ENCODE data around the gene TMX4. TPM values are rescaled to one million over a fixed set of nuclear protein-coding genes. Genes with fewer than 3 reads are reported as not detected.

Gene TMX4
- total and polyA plus RNA-seq, 2 of the 8 experiments (the other 6 are each of a cell fraction or from before 2014, with no cell fraction given), result 2.1 to 7.8 TPM

GRCh38 chr20:7933346-7933745 lies 86.2 kb downstream of the TMX4 start:
- Histone ChIP-seq H3K56ac (replicated peaks; ENCODE audit: insufficient read length, low read depth, low read length) (no peak overlapping the region), H2BK120ac (replicated peaks; ENCODE audit: low read depth, low read length) (no peak overlapping the region), H2BK12ac (ENCODE audit: low read depth, low read length) (no peak overlapping the region), H3K18ac (ENCODE audit: extremely low read depth, low read length) (no peak overlapping the region), H4K5ac (ENCODE audit: insufficient read length, low read depth, low read length) (no peak overlapping the region), H3K4ac (replicated peaks; ENCODE audit: insufficient read length, low read depth, low read length) (no peak overlapping the region), H2BK20ac (ENCODE audit: low read length) (no peak overlapping the region), H3K79me2 (ENCODE audit: control insufficient read depth in 1 of 2, insufficient read depth in 2 of 2, low read length in 2 of 2) (no peaks in the 10 kb centered on the region), H4K20me1 (replicated peaks in 1 of 2; ENCODE audit: control insufficient read depth in 1 of 2, insufficient read depth in 2 of 2, low read length in 2 of 2) (no peaks in the 10 kb centered on the region), H3K4me2 (ENCODE audit: insufficient read depth in 1 of 2, low read depth in 2 of 2, low read length in 2 of 2) (no peak overlapping the region), H2AK5ac (ENCODE audit: low read depth, low read length) (no peak overlapping the region), H3K27ac (ENCODE audit: low read depth, low read length) (no peak overlapping the region), H3K4me1 (replicated peaks in 1 of 4; ENCODE audit: control insufficient read depth in 3 of 4, insufficient read depth in 4 of 4, low read length in 3 of 4) (no peaks in the 10 kb centered on the region), H4K8ac (ENCODE audit: extremely low read depth, insufficient read depth, low read length) (no peak overlapping the region), H2BK15ac (ENCODE audit: low read length) (no peak overlapping the region), H3K23ac (ENCODE audit: insufficient read length) (no peak overlapping the region), H3K4me3 (ENCODE audit: extremely low read depth in 1 of 4, insufficient read depth in 2 of 4, low read depth in 3 of 4, low read length in 4 of 4) (no peak overlapping the region), H3K36me3 (ENCODE audit: control insufficient read depth in 2 of 4, insufficient read depth in 4 of 4, low read length in 3 of 4) (no peaks in the 10 kb centered on the region), H3K9ac (replicated peaks in 1 of 4; ENCODE audit: extremely low read depth in 1 of 4, low read depth in 3 of 4, low read length in 3 of 4) (no peak overlapping the region), H2BK5ac (ENCODE audit: low read depth, low read length) (no peak overlapping the region), H3K14ac (ENCODE audit: insufficient read length) (no peak overlapping the region), H3K23me2 (ENCODE audit: low read depth, low read length) (peaks cover 2% of the 10 kb centered on the region; the same call in 1 of the 2 replicates), H2AFZ (ENCODE audit: low read length) (no peak overlapping the region), H3K27me3 (replicated peaks in 1 of 4; ENCODE audit: control insufficient read depth in 3 of 4, extremely low read depth in 1 of 4, insufficient read depth in 3 of 4, low read length in 3 of 4) (no peaks in the 10 kb centered on the region), H4K91ac (replicated peaks; ENCODE audit: insufficient read length, low read length) (no peak overlapping the region), H3K79me1 (ENCODE audit: low read depth, low read length) (no peaks in the 10 kb centered on the region), H3K9me3 (ENCODE audit: insufficient read depth in 2 of 2, low read depth in 1 of 2, low read length in 1 of 2) (no peaks in the 10 kb centered on the region)
- ChIA-PET CTCF (ENCODE audit: partially characterized antibody) (interaction anchor here (6.5 kb wide), 1 partner anchor 49 kb away, joined by 53 read pairs; no protein-coding TSS in a partner anchor), POLR2A (ENCODE audit: partially characterized antibody) (no interaction called here)
- DNase-seq (ENCODE audit: low read depth in 1 of 2, low spot score in 2 of 2) (no peak), FAIRE-seq (no peak)
- WGBS, 2 experiments (ENCODE audit: extremely low coverage in 1 of 2, insufficient coverage in 1 of 2, insufficient read length in 1 of 2, insufficient replicate concordance in 2 of 2, low coverage in 1 of 2, low lambda C conversion rate in 2 of 2, missing lambda C conversion rate in 1 of 2), result 89% methylated on average over 1 of the region's 1 CpG; no CpG with 5 or more reads in 1 of the 2 experiments
- TF ChIP-seq SIX5 (IDR thresholded peaks at IDR 0.05; ENCODE audit: low read depth, low read length) (no peak), GABPA (IDR thresholded peaks at IDR 0.05; ENCODE audit: borderline replicate concordance, insufficient read depth, low read length) (no peak), TAF7 (optimal IDR thresholded peaks at IDR 0.05; ENCODE audit: borderline replicate concordance, low read depth, low read length) (no peak), ZNF274 (IDR thresholded peaks at IDR 0.05; ENCODE audit: borderline replicate concordance, extremely low read depth, low read length) (no peak), SRF (IDR thresholded peaks at IDR 0.05; ENCODE audit: low read depth, low read length) (no peak), CBX8 (IDR thresholded peaks at IDR 0.05; ENCODE audit: borderline replicate concordance, low read depth, low read length) (no peak), SP1 (IDR thresholded peaks at IDR 0.05; ENCODE audit: low read depth, low read length) (no peak), MAX (IDR thresholded peaks at IDR 0.05) (no peak), MAFK (IDR thresholded peaks at IDR 0.05; ENCODE audit: low read depth, low read length) (no peak), RNF2 (IDR thresholded peaks at IDR 0.05; ENCODE audit: borderline replicate concordance, low read depth, low read length, missing control alignments, poor library complexity, severe bottlenecking) (no peak), CHD1 (IDR thresholded peaks at IDR 0.05; ENCODE audit: low read depth, low read length) (no peak), SIN3A (conservative IDR thresholded peaks at IDR 0.05 in 1 of 2, IDR thresholded peaks at IDR 0.05 in 1 of 2; ENCODE audit: low read depth in 1 of 2, low read length in 2 of 2) (no peak), EP300 (IDR thresholded peaks at IDR 0.05; ENCODE audit: borderline replicate concordance in 1 of 2, low read depth in 2 of 2, low read length in 2 of 2) (no peak)

Data from H1 (cell line).